ENCODE data around the gene MIR17HG. TPM values are rescaled to one million over a fixed set of nuclear protein-coding genes. Genes with fewer than 3 reads are reported as not detected.

MIR17HG gene
- total RNA-seq, 4 donors from 2014 or later: 0.78 to 2.7 (median 1.3) TPM

GRCh38 chr13:91370501-91370900 is 23.0 kb downstream of the MIR17HG start:
- TF ChIP-seq CTCF (IDR thresholded peaks at IDR 0.05) (no peak), POLR2A (IDR thresholded peaks at IDR 0.05) (no peak)
- H3K4me3 ChIP-seq (ENCODE audit: low read depth, poor library complexity, severe bottlenecking): no peak overlapping the region
- intact Hi-C loops (cut with DNase I; ENCODE audit: low total_unique reads): no loop called here
- DNase-seq (ENCODE audit: low spot score in 2 of 2): no peak
- 61 to 64% methylated on average over 2 of the region's 2 CpGs for WGBS, 2 donors

DNA sequence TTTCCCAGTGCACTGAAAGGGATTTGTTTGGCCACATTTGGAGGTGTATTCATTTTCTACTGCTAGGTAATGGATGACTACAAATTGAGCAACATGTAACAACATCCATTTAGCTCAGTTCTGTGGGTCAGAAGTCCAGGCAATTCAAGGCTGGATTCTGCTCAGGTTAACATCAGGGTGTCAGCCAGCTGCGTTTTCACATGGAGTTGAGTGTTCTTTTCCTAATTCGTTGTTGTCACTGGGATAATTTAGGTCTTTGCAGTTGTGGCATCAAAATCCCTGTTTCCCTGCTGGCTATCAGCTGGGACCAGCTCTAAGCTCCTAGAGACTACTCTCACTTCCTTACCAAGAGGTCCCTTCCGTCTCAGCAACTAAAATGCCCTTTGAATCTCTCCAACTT is 25.4 kb downstream of the MIR17HG start:
- H3K4me3 ChIP-seq (ENCODE audit: low read depth, poor library complexity, severe bottlenecking): no peak overlapping the region
- intact Hi-C loops (cut with DNase I; ENCODE audit: low total_unique reads): no loop called here
- no peak for DNase-seq (ENCODE audit: low spot score in 2 of 2)
- 63 to 76% methylated on average over 3 of the region's 3 CpGs for WGBS, 2 donors
- TF ChIP-seq POLR2A (IDR thresholded peaks at IDR 0.05) (no peak), CTCF (IDR thresholded peaks at IDR 0.05) (no peak)

DNA sequence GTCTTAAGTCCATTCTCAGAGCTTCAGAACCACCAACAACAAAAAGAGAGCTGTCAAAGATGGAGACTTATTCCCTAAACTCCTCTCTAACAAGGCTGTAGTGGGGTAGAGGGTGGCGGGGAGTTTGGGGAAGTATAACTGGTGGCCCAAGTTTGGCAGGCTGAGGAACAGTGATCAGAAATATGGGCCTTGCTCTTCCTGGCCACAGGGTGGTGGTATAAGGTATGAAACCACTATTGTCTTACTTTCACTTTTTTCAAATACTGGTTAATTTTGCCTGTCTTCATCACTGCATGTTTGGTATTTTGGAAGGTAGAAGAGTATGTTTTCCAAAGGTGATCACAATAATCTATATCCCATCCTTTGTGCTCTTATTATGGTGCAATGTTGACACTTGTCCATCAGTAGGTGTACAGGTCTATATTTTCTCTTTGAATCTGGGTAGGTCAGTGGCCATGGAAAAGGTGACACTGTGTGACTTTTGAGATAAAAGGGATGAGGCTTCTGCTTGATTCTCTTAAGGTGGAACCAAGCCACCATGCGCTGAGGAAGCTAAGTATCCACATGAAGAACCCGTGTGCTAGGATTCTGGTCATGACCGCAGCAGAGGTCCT is 27.7 kb downstream of the MIR17HG start:
- intact Hi-C loops (cut with DNase I; ENCODE audit: low total_unique reads): no loop called here
- TF ChIP-seq CTCF (IDR thresholded peaks at IDR 0.05) (no peak), POLR2A (IDR thresholded peaks at IDR 0.05) (no peak)

GRCh38 chr13:91381371-91381770 is 33.9 kb downstream of the MIR17HG start:
- H3K4me3 ChIP-seq (ENCODE audit: low read depth, poor library complexity, severe bottlenecking): no peak overlapping the region
- intact Hi-C loops (cut with DNase I; ENCODE audit: low total_unique reads): no loop called here
- DNase-seq (ENCODE audit: low spot score in 2 of 2): no peak
- no peak for TF ChIP-seq CTCF (IDR thresholded peaks at IDR 0.05)
- TF ChIP-seq POLR2A (IDR thresholded peaks at IDR 0.05): no peak

More for the DNA sequence above, 27.7 kb downstream of the MIR17HG start:
- no peak overlapping the region for H3K4me3 ChIP-seq (ENCODE audit: low read depth, poor library complexity, severe bottlenecking)
- WGBS, 2 donors: 86 to 91% methylated on average over 4 of the region's 4 CpGs
- DNase-seq (ENCODE audit: low spot score in 2 of 2): no peak

DNA sequence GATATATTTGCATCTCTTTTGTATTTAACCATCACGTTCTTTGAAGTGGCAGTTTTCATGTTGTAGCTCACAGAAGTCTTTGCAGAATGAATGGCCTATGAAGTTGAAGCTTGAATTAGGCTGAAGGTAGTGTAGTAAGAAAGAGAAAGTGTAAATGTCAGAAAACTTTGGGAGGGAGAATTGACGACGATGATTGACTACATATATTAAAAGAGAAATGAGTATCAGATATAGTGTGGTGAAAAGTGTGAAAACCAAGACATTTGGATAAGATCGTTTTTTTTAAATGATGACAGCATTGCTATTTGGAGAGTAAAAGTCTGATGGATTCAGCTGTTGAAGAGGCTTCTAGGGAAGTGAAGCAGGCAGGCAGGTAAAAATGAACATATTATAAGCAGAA is 36.3 kb downstream of the MIR17HG start:
- no peak overlapping the region for H3K4me3 ChIP-seq (ENCODE audit: low read depth, poor library complexity, severe bottlenecking)
- TF ChIP-seq POLR2A (IDR thresholded peaks at IDR 0.05) (no peak), CTCF (IDR thresholded peaks at IDR 0.05) (no peak)
- intact Hi-C loops (cut with DNase I; ENCODE audit: low total_unique reads): no loop called here
- WGBS, 2 donors: 79 to 81% methylated on average over 4 of the region's 4 CpGs
- no peak for DNase-seq (ENCODE audit: low spot score in 2 of 2)

GRCh38 chr13:91384896-91385295 is 37.4 kb downstream of the MIR17HG start:
- no peak overlapping the region for H3K4me3 ChIP-seq (ENCODE audit: low read depth, poor library complexity, severe bottlenecking)
- intact Hi-C loops (cut with DNase I; ENCODE audit: low total_unique reads): no loop called here
- whole genome bisulfite sequencing, 2 donors: 71 to 81% methylated on average over 2 of the region's 2 CpGs
- no peak for TF ChIP-seq POLR2A (IDR thresholded peaks at IDR 0.05)
- TF ChIP-seq CTCF (IDR thresholded peaks at IDR 0.05): no peak
- no peak for DNase-seq (ENCODE audit: low spot score in 2 of 2)

Measured in lower leg skin (tissue), 4 donors.